ENCODE measurements around the gene PHLPP1.

The PHLPP1 gene

DNA sequence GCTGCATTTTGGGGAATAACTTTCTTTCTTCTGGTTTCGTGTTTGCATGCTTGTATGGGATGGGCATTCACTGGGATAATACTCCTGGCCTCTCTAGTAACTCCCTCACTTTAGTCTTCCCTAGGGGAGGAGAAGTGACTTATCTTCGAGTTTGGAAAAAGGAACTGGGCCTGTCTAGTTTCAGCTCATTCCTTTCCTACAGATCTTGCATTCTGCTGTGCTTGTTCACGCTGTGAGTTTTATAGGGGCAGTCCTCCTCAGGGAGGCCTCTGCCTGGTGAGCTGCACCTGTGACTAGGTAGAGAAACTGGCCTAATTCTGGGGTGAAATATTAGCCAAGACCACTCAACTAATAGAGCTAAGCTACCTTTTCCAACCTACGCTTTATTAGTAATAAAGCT, 50.9 kb downstream of the PHLPP1 start:
- FAIRE-seq, result no peak
- no peak for TF ChIP-seq POLR2A (IDR thresholded peaks at IDR 0.05; ENCODE audit: low read depth, low read length)

DNA sequence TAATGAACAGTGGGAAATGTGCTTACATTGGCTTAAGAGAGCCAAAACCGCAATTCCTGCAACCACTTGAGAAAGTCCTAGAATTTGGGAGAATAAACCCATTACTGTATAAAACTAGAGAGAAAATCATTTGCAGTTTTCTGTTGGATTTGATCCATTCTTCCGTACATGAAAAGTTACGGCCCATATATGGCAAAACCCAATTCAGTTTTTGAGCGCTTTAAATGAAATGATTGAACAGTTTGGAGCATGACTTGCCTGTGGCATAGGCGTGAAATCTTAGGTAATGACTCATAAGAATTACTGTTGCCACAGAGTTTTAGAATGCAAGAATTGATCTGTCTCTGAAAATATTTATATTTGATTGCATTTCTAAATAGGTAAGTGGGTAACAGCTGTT, 52.0 kb downstream of the PHLPP1 start:
- DNase-seq (ENCODE audit: insufficient read length, low spot score), result no peak
- FAIRE-seq, result no peak
- TF ChIP-seq POLR2A (IDR thresholded peaks at IDR 0.05; ENCODE audit: low read depth, low read length), result no peak

More for the DNA sequence above, 50.9 kb downstream of the PHLPP1 start:
- DNase-seq (ENCODE audit: insufficient read length, low spot score), result no peak

DNA sequence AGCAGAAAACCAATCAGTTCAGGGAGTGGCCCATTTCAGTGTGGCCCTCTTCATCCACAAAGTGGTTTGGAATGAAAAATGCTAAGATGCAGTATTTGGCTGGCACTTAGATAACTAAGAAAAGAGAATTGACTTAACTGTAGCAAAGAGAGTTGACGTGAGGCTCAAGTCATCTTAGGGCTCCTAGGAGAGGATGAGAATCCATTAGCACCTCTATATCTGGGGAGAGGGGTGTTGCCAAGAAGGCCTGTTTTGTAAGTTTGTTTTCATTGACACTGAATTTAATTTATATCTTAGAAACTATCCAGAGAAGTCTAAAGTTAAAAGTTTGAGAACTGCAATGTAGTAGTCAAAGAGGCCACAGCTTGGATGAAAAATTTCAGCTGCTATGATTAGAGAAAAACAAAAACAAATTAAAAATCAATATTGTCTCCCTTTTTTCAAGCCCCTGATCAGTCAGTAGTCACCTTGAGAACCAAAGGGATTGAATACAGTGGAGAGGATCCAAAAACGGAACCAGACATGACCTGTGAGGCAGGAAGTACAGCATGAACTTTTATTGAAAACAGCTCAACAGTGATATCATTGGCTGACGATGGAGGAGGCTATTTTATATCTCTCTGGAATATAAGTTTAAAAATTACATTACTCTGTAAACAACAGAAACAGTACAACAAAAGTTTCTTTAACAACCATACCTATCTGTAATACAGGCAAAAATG, 52.7 kb downstream of the PHLPP1 start:
- DNase-seq (ENCODE audit: insufficient read length, low spot score) (no peak), FAIRE-seq (no peak)
- TF ChIP-seq POLR2A (IDR thresholded peaks at IDR 0.05; ENCODE audit: low read depth, low read length), result no peak

DNA sequence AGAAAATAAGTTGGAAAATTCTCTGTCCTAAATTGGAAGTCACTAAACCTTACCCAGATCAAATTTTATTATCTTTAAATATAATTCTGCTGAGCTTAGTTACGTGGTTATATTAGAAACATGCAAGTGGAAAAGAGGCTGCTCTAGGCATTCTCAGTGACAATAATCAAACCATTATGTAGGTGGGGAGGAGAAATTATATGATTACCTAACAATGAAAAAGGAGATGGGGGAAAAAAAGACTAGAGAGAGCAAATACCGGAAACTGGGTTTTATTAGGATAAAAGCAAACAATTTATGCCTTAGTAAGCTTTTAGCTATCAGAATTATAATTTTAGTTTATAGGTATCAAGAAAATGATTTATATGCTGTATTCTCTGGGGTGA, 53.2 kb downstream of the PHLPP1 start:
- DNase-seq (ENCODE audit: insufficient read length, low spot score), result no peak
- no peak for FAIRE-seq
- no peak for TF ChIP-seq POLR2A (IDR thresholded peaks at IDR 0.05; ENCODE audit: low read depth, low read length)

DNA sequence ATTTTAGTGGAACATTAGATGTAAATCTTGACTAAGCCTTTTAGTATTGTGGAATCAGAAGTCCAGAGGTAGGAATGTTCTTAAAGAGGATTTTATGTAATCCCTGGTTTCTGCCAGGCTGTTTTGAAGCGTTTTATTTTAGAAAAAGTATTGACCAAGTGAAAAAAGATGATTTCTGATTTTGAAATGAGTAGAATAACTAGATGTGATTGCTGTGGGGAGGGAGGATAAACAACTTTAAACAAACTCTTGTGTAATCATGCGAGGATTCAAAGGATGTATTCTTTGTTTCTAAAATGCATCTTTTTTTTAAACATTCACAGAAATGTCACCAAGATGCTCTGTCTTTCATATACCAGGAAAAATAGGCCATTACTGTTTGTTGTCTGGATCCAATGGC, 53.9 kb downstream of the PHLPP1 start:
- FAIRE-seq, result no peak
- DNase-seq (ENCODE audit: insufficient read length, low spot score), result no peak
- TF ChIP-seq POLR2A (IDR thresholded peaks at IDR 0.05; ENCODE audit: low read depth, low read length), result no peak

DNA sequence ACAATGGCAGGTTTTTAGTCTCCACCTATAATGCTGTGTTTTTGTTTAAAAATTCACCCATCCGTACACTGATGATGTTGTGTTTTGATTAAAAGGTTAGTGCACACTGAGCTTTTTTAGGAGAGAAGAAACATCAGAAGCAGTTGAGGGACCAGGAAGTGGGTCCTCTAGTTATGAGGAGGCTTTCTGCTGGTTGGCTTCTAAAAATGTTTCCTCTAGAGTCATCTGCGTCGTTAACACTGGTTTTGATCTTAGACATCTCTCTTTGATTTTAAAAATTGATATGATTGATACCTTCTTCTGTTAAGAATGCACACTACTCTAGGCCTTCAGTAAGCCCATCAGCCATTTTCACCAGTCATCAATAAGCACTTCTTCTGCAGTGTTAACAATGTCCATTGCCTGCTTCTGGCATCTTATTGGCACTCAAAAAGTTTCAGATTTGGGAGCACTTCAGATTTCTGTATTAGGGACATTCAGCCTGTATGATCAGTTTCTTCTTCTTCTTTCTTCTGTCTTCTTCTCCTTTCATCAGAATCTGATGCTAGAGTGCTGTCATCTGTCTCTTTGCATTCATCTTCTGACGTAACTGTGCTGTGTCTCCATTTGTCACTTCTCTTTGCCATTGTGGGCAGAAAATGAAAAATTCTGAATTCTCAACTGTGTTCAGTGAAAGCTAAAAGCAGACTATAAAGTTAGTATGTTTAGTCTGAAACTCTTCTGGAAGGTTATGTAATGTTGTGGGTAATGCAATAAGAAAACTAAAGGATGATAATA, 56.3 kb downstream of the PHLPP1 start:
- TF ChIP-seq POLR2A (IDR thresholded peaks at IDR 0.05; ENCODE audit: low read depth, low read length), result no peak
- FAIRE-seq (no peak), DNase-seq (ENCODE audit: insufficient read length, low spot score) (no peak)

DNA sequence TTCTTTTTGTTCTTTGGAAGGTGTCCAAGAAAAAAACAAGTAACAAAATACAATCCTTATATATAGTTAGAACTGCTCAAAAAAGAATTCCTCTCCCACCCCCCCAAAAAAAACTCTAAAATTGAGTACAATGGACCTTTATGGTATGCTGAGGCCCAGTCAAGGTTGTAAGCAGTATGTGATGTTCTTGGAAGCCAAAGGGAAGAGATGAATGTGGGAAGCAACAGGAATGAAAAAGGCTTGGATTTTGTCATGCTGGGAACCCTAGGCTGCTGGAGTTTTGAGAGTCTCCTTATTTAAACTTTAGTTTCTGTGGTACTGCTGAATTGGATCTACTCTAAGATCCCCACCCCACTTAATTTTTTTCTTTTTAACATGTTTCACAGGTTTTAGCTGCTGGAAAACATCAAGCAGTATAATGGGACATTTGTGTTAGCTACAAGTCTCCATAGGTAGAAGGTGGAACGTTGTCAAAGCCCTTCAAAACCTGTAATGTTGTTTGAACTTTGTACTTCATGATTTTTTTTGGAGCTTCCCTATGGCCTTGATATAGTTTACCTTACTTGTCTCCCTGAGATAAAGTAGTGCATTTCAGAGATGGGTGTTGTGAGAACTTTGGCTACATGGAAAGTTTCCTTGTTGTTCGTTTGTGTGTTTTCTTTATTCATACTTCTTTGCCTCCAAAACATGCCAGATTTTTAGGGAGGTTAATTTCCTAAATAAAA, 57.7 kb downstream of the PHLPP1 start:
- no peak for TF ChIP-seq POLR2A (IDR thresholded peaks at IDR 0.05; ENCODE audit: low read depth, low read length)
- FAIRE-seq, result no peak
- no peak for DNase-seq (ENCODE audit: insufficient read length, low spot score)

DNA sequence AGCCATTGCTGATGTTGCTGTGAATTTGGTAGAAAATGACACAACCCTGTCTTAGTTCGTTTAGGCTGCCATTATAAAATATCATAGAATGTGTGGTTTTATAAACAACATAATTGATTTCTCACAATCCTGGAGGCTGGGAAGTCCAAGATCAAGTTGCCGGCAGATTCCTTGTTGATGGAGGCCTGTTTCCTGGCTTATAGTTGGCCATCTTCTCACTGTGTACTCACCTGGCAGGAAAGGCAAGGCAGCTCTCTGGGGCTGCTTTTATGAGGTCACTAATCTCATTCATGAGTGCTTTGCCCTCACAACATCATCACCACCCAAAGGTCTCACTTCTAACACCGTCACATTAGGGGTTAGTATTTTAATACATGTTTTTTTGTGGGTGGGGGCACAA, 58.4 kb downstream of the PHLPP1 start:
- FAIRE-seq (no peak), DNase-seq (ENCODE audit: insufficient read length, low spot score) (no peak)
- no peak for TF ChIP-seq POLR2A (IDR thresholded peaks at IDR 0.05; ENCODE audit: low read depth, low read length)

DNA sequence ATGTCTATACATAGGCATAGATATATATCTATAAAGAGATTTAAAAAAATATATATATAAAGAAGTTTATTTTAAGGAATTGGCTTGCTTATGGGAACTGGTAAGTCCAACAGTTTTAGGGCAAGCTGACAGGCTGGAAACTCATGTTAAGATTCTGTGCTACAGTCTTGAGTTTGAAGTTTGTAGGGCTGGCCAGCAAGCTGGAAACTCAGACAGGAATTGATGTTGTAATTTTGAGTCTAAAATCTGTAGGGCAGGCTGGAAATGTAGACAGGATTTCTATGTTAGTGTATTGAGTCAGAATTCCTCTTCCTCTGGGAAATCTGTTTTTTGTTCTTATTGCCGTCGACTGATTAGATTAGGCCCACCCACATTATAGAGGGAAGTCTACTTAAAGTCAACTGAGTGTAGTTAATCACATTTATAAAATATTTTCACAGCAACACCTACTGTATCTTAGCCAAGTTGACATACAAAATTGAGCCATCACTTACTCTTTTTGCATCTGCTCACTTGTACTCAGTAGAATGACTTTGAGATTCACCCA, 60.8 kb downstream of the PHLPP1 start:
- no peak for FAIRE-seq
- DNase-seq (ENCODE audit: insufficient read length, low spot score), result no peak
- no peak for TF ChIP-seq POLR2A (IDR thresholded peaks at IDR 0.05; ENCODE audit: low read depth, low read length)

DNA sequence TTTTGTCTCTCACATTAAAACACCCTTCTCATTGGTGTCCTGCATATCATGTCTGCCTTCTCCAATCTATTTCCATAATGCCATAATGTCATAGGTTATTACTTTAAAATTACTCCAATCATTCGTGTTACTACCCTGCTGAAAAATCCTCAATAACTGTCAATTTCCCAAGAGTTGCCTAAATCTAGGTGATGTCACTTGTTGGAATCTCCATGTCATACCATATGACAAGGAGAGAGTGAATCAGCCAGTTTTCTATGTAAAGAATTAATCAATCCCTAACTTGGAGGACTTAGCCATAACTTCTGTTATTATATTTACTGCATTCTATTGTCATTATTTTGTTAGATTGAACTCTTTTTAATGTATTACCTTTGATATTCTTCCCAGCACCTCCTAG, 62.5 kb downstream of the PHLPP1 start:
- FAIRE-seq (no peak), DNase-seq (ENCODE audit: insufficient read length, low spot score) (no peak)
- no peak for TF ChIP-seq POLR2A (IDR thresholded peaks at IDR 0.05; ENCODE audit: low read depth, low read length)

DNA sequence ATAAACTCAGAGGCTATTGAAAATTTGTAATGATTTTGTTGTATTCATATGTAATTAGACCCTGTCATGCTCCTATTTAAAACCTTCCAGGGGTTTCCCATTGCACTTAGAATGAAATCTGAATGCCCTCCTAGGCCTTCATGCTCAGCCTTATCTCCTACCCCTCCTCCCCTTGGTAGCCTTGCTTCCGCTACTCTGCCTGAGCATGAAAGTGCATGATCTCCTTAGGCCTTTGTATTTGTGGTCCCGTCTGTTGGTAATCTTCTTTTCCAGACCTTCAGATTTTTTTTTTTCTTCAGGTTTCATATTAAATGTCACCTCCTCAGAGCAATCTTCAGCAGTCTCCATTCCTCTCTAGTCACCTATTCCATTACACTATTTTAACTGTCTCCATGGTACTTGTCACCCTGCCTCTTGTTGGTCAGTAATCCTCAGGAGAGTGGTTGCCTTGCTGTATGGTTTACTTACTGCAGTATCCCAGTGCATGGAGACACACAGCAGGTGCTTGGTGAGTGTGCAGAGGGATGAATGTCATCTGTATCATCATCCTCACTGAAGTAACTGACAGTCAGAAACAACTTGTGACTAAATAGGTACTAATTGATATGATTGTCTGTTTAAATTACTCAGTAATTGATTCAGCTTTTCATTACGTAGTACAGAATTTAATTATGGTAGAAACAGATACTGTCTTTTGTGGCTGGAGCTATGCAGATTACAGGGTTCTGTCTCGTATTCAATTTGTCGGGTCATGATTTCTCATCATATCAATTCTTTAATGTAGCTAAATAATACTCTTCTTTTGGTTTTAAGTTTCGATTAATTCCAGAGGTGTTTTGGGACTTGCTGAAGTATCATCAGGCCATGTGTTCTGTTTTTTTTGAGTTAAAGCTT, 63.9 kb downstream of the PHLPP1 start:
- DNase-seq (ENCODE audit: insufficient read length, low spot score) (no peak), FAIRE-seq (no peak)
- no peak for TF ChIP-seq POLR2A (IDR thresholded peaks at IDR 0.05; ENCODE audit: low read depth, low read length)

DNA sequence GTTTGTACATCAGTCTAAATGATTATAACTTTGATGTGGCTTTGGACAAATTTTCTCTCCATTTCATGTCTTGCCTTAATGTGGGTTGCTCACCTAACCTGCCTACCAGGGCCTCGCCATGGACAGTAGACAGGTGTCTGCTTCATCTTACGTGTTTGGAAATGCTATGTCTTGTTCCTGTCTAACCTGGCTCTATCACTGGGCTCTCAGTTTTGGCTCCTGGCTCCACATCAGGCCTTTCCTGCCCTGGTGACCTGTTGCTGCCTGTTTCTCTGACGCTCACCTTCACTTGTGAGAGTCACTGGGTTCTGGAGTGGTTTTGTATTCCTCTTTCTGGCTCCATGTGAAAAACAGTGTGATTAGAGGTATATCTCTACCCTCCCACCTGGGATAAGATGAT, 65.9 kb downstream of the PHLPP1 start:
- DNase-seq (ENCODE audit: insufficient read length, low spot score) (no peak), FAIRE-seq (no peak)
- TF ChIP-seq POLR2A (IDR thresholded peaks at IDR 0.05; ENCODE audit: low read depth, low read length), result no peak

DNA sequence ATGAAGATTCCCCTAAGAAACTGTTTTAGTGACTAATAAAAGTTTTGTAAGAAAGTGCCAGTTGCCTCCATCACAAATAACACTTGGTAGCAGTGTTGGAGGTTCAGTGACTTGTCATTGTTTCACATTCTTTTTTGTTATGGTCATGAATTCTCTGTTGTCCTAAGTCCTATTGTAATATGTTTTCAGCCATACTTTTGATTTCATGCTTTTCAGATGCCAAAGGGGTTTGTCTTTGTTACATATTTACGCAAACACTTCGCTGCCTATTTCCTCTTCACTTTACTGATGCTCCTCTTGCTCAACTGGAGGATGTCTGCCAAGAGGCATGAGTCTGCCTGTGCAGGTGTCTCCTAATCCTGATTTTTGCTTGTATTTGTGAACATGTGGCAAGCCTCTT, 66.6 kb downstream of the PHLPP1 start:
- peak; percentile 93 for FAIRE-seq
- TF ChIP-seq POLR2A (IDR thresholded peaks at IDR 0.05; ENCODE audit: low read depth, low read length), result no peak

More for the DNA sequence above, 66.6 kb downstream of the PHLPP1 start:
- DNase-seq (ENCODE audit: insufficient read length, low spot score), result no peak

All from H54 (cell line).